Left kidney (tissue), 2 donors: Measurements from ENCODE around the gene PIGN. TPM values are rescaled to one million over a fixed set of nuclear protein-coding genes. Genes with fewer than 3 reads are reported as not detected.

Experiments
- DNase-seq: peaks from one replicate; pipeline ENCODE4 v3.0.0-alpha.2; 2013
- polyA plus RNA-seq: library from polyadenylated mRNA; unstranded; fragments of 120-200 nt; gene quantifications from one replicate; pipeline ENCODE4 v1.2.1, GENCODE V29; 2013; ENCODE audit not compliant: insufficient read length

The PIGN gene
- polyA plus RNA-seq, 1 donor = 30.3 TPM

DNA sequence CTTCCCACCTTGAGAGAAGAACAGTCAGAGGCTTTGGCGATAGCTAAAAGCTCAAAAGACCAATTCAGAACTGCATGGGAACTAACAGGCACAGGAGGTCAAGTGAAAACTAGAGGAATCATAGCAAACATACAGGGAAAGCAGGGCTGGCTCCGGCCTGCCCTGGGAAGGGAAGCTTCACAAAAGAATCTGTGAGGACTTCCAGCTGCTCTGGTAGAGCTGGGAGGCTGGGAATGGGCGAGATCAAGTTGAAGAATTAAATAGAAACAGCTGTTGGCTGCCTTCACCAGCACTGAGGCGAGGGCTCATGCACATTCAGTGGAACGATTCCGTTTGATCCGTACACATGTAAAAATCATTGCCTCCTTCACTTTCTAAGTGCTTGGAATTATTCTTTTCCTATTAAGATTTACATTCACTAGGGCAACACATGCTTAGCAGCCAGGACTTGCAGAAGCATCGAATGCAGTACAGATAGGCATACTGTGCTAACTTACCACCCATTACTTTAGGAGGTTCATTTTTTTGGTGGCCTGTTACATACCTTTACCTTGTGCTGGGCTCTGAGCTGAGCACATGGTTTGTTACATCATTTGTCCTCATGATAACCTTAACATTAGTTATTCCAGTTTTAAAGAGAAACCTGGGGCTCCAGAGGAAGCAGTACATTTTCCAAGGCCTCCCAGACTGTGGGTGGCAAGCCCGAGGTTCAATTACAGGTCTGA lies 168.7 kb downstream of the PIGN start:
- DNase-seq = peak; percentile 87

DNA sequence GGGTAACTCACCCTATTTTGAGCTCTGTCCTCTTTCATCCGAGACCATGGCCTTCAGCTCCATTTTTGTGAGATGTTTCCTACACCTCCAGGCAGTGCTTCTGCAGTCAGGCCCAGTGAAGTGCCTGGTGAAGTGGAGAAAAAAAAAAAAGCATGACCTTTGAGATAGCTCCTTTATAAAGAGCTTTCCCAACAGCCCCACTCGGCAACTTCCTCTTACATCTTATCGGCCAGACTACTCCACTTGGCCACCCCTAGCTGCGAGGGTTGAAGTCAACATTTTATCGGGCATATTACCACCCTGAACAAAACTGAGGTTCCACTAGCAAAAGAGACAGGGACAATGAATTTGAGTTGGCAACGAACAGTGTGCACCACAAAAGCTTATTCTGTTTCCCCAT lies 169.2 kb downstream of the PIGN start:
- DNase-seq = no peak

DNA sequence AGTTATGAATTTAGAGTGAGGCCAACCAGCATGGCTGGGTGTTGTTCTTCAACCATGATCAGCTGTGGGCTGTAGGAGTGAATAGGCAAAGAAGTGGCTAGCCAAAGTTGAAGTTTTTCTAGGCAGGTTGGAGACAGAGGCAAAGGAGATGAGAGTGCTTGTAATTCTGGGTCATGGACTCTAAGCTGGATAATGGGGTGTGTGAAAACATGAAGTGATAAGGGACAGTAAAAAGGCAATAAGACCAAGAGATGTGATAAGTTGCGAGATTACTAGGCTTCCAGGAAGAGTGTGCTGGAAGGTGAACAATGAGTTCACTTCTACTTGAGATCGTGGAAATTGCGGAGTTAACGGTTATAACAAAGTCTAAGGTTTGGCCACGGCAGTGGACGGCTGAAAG lies 175.4 kb downstream of the PIGN start:
- no peak for DNase-seq

DNA sequence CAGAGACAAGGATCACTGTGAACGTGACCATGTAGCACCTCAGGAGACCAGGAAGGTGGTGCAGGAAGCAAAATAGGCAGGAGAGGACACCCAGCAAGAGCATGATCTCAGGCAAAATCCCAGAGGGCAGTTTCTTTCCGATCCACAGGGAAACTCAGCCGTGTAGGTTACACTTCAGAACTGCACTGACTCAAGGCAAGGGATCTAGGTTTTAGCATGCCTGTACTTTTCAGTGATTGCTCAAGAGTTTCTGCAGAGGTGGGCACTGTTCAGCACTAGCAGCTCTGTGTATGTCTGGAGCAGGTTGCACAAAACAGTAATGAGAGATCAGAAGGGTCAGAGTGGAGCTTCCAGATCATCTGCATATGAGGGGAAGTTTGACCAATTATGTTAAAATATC lies 177.3 kb downstream of the PIGN start:
- no peak for DNase-seq

GRCh38 chr18:62001396-62001795 lies 185.5 kb downstream of the PIGN start:
- no peak for DNase-seq

- DNase-seq = no peak
These were observed 187.9 kb downstream of the PIGN start for GRCh38 chr18:61998957-61999356.

DNA sequence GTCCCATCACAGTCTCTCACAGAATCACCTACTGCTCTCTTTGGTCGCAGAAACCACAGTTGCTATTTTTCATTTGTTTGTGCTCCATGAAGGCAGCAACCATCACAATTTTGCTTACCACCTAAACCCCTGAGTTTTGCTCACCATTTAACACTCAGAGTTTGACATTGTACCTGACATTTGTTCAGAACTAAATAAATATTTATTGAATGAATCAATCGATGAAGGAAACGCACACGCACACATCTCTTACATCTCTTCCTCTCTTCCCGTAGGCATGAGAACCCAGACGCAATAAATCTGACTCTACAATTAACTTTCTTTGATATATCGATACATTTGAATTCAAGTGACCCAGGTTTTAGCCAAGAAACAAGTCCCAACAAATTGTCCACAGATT lies 188.5 kb downstream of the PIGN start:
- no peak for DNase-seq

- DNase-seq = no peak
These were observed 191.2 kb downstream of the PIGN start for GRCh38 chr18:61995618-61996017.

- no peak for DNase-seq
These were observed 193.0 kb downstream of the PIGN start for GRCh38 chr18:61993831-61994230.

- DNase-seq = no peak
These were observed 193.9 kb downstream of the PIGN start for GRCh38 chr18:61992923-61993322.

GRCh38 chr18:61992285-61992684 lies 194.6 kb downstream of the PIGN start:
- DNase-seq = peak; percentile 15

DNA sequence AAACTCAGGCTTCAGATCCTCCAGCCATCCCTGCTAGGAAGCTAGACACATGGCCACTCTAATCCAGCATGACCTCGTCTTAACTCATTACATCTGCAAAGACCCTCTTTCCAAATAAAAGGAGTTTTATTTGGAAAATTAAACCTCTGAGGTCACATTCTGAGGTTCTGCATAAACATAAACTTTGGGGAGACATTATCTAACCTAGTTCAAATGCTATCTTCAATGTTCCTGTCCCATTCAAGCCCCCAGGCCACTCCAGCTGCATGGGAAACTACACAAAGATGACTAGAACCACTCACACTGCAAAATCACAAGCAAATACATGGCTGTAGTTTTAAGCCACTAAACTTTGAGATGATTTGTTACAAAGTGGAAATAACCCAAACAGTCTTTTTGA lies 195.0 kb downstream of the PIGN start:
- DNase-seq = no peak

DNA sequence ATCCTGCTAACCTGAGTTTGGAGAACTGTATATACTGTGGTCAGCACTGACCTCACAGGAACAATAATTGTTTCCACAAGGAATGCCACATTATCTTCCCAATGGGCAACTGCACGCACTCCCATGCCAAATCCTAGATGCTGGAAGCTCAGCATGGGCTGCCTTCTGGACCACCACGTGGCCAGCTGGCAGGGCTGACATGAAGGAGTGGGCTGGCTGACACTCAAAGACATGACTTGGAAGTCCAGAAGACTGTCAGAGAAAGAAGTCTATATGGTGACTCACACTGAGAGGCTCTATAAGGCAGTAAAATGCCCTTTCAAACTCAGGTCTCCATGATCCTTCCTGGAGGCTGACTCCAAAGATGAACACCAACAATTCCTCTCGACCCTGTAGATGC lies 195.7 kb downstream of the PIGN start:
- DNase-seq = no peak

Other genes starting within 250 kb of the PIGN start
- 41.1 TPM for gene RELCH, start 199 bp upstream of the PIGN start, polyA plus RNA-seq
- gene TNFRSF11A, start 138.3 kb upstream of the PIGN start, polyA plus RNA-seq = 2.8 TPM